ENCODE results near the gene GLTP. TPM values are rescaled to one million over a fixed set of nuclear protein-coding genes. Genes with fewer than 3 reads are reported as not detected.

GLTP gene
- total RNA-seq, 1 donor from 2014 or later, result 27.1 TPM

- no peaks in the 10 kb centered on the region for H3K27me3 ChIP-seq (ENCODE audit: insufficient read depth, low read length)
- H3K9me3 Mint-ChIP-seq (ENCODE audit: unreplicated experiment), result no peaks in the 10 kb centered on the region
These were observed 71.3 kb downstream of the GLTP start for GRCh38 chr12:109808876-109809646.

DNA sequence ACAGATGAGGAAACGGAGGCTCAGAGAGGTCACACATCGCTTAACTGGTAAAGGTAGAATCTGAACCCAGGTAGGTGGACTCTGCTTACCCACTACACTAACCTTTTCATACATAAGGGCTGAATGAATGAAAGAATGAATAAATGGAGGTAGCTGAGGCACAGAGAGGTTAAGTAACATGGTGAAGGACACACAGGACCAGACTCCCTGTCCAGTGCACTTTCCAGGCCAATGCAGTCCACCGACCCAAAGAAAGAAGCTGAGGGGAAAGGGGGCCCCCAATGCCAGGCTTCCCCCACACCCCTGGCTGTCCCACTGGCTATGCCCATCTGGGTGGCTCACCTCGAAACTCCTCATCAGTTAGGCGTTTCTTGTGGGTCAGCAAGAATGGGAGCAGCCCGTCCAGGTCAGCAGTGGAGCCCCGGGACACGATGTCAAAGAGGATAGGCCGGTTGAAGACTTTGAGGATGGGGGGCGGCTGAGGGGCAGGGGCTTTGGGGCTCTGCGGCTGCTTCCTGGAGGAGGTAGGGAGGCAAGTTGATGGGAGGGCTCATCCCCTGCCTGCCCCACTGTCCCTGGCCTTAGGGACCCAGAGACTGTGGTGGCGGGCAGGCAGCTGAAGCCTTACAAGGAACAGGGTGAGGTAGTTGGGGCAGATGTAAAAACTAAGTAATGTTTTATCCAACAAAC lies 72.2 kb downstream of the GLTP start:
- Histone ChIP-seq H3K79me2 (ENCODE audit: insufficient read depth, low read length) (no peaks in the 10 kb centered on the region), H3K36me3 (ENCODE audit: insufficient read depth, low read length) (no peaks in the 10 kb centered on the region), H3K9me3 (ENCODE audit: insufficient read depth, low read depth, low read length) (no peaks in the 10 kb centered on the region), H3K4me2 (ENCODE audit: low read length) (no peak overlapping the region), H3K9ac (ENCODE audit: low read length) (no peak overlapping the region), H3K4me3 (ENCODE audit: insufficient read depth, low read depth, low read length) (no peak overlapping the region), H3K27ac (ENCODE audit: low read depth, low read length) (no peak overlapping the region), H3K27me3 (ENCODE audit: insufficient read depth, low read length) (no peaks in the 10 kb centered on the region), H2AFZ (ENCODE audit: low read depth, low read length) (no peak overlapping the region), H3K4me1 (ENCODE audit: insufficient read depth, low read length) (no peaks in the 10 kb centered on the region), H4K20me1 (ENCODE audit: insufficient read depth, low read length) (peaks cover 11% of the 10 kb centered on the region)
- Mint-ChIP-seq H3K4me1 (ENCODE audit: low read depth, unreplicated experiment) (no peaks in the 10 kb centered on the region), H3K27me3 (ENCODE audit: low read depth, unreplicated experiment) (no peaks in the 10 kb centered on the region), H3K9me3 (ENCODE audit: unreplicated experiment) (no peaks in the 10 kb centered on the region), H3K27ac (ENCODE audit: unreplicated experiment) (no peak overlapping the region), H3K36me3 (ENCODE audit: low read depth, unreplicated experiment) (no peaks in the 10 kb centered on the region), H3K4me3 (ENCODE audit: unreplicated experiment) (no peak overlapping the region)
- TF ChIP-seq EZH2 (IDR thresholded peaks at IDR 0.05; ENCODE audit: insufficient read depth, low read length) (no peak), CTCF (IDR thresholded peaks at IDR 0.05; ENCODE audit: insufficient read depth, low read depth, low read length) (no peak)
- no peak for DNase-seq (ENCODE audit: low read depth)
- FAIRE-seq, result no peak

More at GRCh38 chr12:109808876-109809646, 71.3 kb downstream of the GLTP start:
- Histone ChIP-seq H3K4me1 (ENCODE audit: insufficient read depth, low read length) (no peaks in the 10 kb centered on the region), H3K4me2 (ENCODE audit: low read length) (no peak overlapping the region), H3K9ac (ENCODE audit: low read length) (no peak overlapping the region), H3K4me3 (ENCODE audit: insufficient read depth, low read depth, low read length) (no peak overlapping the region), H3K36me3 (ENCODE audit: insufficient read depth, low read length) (no peaks in the 10 kb centered on the region), H3K9me3 (ENCODE audit: insufficient read depth, low read depth, low read length) (no peaks in the 10 kb centered on the region), H2AFZ (ENCODE audit: low read depth, low read length) (no peak overlapping the region), H4K20me1 (ENCODE audit: insufficient read depth, low read length) (peaks cover 11% of the 10 kb centered on the region), H3K27ac (ENCODE audit: low read depth, low read length) (no peak overlapping the region), H3K79me2 (ENCODE audit: insufficient read depth, low read length) (no peaks in the 10 kb centered on the region)
- no peak for TF ChIP-seq EZH2 (IDR thresholded peaks at IDR 0.05; ENCODE audit: insufficient read depth, low read length)
- TF ChIP-seq CTCF (IDR thresholded peaks at IDR 0.05; ENCODE audit: insufficient read depth, low read depth, low read length), result no peak
- H3K4me1 Mint-ChIP-seq (ENCODE audit: low read depth, unreplicated experiment), result no peaks in the 10 kb centered on the region
- DNase-seq (ENCODE audit: low read depth) (no peak), FAIRE-seq (no peak)
- no peaks in the 10 kb centered on the region for H3K27me3 Mint-ChIP-seq (ENCODE audit: low read depth, unreplicated experiment)
- no peak overlapping the region for H3K4me3 Mint-ChIP-seq (ENCODE audit: unreplicated experiment)
- no peaks in the 10 kb centered on the region for H3K36me3 Mint-ChIP-seq (ENCODE audit: low read depth, unreplicated experiment)
- no peak overlapping the region for H3K27ac Mint-ChIP-seq (ENCODE audit: unreplicated experiment)
